Measurements from ENCODE around the gene GNPAT. TPM values are rescaled to one million over a fixed set of nuclear protein-coding genes. Genes with fewer than 3 reads are reported as not detected.

The GNPAT gene
- total and polyA plus RNA-seq, 2 donors, result 34.1 to 57.0 TPM

DNA sequence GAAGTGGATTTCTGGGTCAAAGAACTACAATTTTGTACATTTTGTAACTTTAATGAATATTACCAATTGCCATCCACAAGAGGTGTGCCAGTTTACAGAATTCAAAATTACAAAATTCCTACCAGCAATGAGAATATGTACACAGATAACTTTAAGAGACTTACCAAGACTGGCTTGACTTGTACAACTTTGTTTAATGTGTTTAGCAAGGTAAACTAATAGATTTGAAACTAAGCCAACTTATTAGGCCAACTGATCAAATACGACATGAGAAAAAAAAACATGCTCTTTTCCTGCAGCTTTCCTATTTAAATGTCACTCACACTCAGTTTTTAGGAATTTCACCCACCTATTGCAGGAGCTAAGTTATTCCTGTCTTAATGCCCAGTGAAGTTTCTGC is 85.2 kb downstream of the GNPAT start:
- Histone ChIP-seq H3K4me3 (ENCODE audit: low read depth, low read length) (no peak overlapping the region), H3K36me3 (ENCODE audit: insufficient read depth) (no peaks in the 10 kb centered on the region), H3K4me1 (ENCODE audit: insufficient read depth) (no peaks in the 10 kb centered on the region), H3K27ac (ENCODE audit: low read depth) (no peak overlapping the region)
- DNase-seq (ENCODE audit: extremely low spot score), result no peak
- 51% methylated on average over 1 of the region's 1 CpG for WGBS

Small RNA genes lying within 50 kb of the gene (small RNA-seq; reads per million reads assigned to genes)
- gene RNA5SP80, result not detected

Other genes with a start within 250 kb of the GNPAT start
- gene FAM89A, start 201.0 kb upstream of the GNPAT start, total RNA-seq, result 10.3 TPM
- 14.6 TPM for gene FAM89A, start 201.0 kb upstream of the GNPAT start, polyA plus RNA-seq
- gene TRIM67, start 79.2 kb upstream of the GNPAT start, total RNA-seq, result 0.42 TPM
- 0.08 TPM for gene TRIM67, start 79.2 kb upstream of the GNPAT start, polyA plus RNA-seq
- gene EXOC8, start 96.6 kb downstream of the GNPAT start, total RNA-seq, result 20.9 TPM
- gene EXOC8, start 96.6 kb downstream of the GNPAT start, polyA plus RNA-seq, result 6.0 TPM
- 17.3 TPM for gene SPRTN, start 97.1 kb downstream of the GNPAT start, total RNA-seq
- gene SPRTN, start 97.1 kb downstream of the GNPAT start, polyA plus RNA-seq, result 5.5 TPM
- 73.3 TPM for gene EGLN1, start 181.1 kb downstream of the GNPAT start, total RNA-seq
- gene EGLN1, start 181.1 kb downstream of the GNPAT start, polyA plus RNA-seq, result 26.3 TPM